Right atrium auricular region (tissue), 2 donors: ENCODE results near the gene MFN1. TPM values are rescaled to one million over a fixed set of nuclear protein-coding genes. Genes with fewer than 3 reads are reported as not detected.

ENCODE experiments used
- DNase-seq: peaks from one replicate; pipeline ENCODE4 v3.0.0-alpha.2; 2019; ENCODE audit warnings: low spot score
- H3K27ac ChIP-seq, 2 donors: fragments of 200-600 bp; sonication (generic); 1 replicate in 1 of 2; 2 replicates in 1 of 2; pipeline ENCODE4 v1.5.1; 2016 to 2019
- H3K27me3 ChIP-seq, 2 donors: fragments of 200-600 bp; sonication (generic); one replicate each; pipeline versions ENCODE4 v1.5.1 to v1.6.0; 2017 to 2019
- H3K36me3 ChIP-seq: fragments of 200-600 bp; sonication (generic); one replicate; pipeline ENCODE4 v1.5.1; 2016
- H3K4me1 ChIP-seq, 2 donors: fragments of 200-600 bp; sonication (generic); one replicate each; pipeline versions ENCODE4 v1.5.1 to v1.6.0; 2017 to 2019
- H3K4me3 ChIP-seq, 2 donors: fragments of 200-600 bp; sonication (generic); 1 replicate in 1 of 2; 2 replicates in 1 of 2; pipeline ENCODE4 v1.5.1; 2017 to 2019; ENCODE audit warnings: mild to moderate bottlenecking in 1 of 2, moderate library complexity in 1 of 2
- H3K9me3 ChIP-seq, 2 donors: fragments of 200-600 bp; sonication (generic); one replicate each; pipeline ENCODE4 v1.5.1; 2019
- total RNA-seq, 2 donors: library from RNA; depleted of rRNA; stranded (reverse); fragments of >200 nt; gene quantifications; one replicate each; pipeline ENCODE4 v1.1.0, GENCODE V29; 2016
- TF ChIP-seq, protein P1 (sequence below), 2 donors: fragments of 200-600 bp; sonication (generic); IDR thresholded peaks; one replicate each; pipeline ENCODE4 v1.5.1; 2019; ENCODE audit warnings: antibody characterized with exemption in 2 of 2

The MFN1 gene
- total RNA-seq, 2 donors from 2014 or later = 30.5 to 68.0 TPM

DNA sequence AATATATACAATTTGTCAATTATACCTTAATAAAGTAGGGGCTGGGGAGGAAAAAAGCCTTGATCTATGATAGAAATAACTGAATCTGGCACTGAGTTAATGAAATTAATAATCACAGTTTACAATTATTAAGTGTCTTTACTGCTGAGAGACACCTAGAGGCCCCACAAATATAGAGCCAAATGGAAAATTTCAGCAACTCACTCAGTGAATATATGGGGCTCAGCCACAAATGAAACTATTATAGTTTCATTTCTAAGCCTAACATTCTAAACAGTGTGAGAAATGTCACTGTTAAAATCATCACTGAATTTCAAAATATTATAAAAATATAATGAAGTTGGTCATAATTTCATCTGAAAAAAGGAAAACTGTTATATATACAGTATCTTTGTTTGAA lies 63.5 kb downstream of the MFN1 start:
- H3K4me1 ChIP-seq = peaks cover 0 to 5% of the 10 kb centered on the region in 2 donors
- H3K4me3 ChIP-seq = no peak overlapping the region
- TF ChIP-seq, protein P1, sequence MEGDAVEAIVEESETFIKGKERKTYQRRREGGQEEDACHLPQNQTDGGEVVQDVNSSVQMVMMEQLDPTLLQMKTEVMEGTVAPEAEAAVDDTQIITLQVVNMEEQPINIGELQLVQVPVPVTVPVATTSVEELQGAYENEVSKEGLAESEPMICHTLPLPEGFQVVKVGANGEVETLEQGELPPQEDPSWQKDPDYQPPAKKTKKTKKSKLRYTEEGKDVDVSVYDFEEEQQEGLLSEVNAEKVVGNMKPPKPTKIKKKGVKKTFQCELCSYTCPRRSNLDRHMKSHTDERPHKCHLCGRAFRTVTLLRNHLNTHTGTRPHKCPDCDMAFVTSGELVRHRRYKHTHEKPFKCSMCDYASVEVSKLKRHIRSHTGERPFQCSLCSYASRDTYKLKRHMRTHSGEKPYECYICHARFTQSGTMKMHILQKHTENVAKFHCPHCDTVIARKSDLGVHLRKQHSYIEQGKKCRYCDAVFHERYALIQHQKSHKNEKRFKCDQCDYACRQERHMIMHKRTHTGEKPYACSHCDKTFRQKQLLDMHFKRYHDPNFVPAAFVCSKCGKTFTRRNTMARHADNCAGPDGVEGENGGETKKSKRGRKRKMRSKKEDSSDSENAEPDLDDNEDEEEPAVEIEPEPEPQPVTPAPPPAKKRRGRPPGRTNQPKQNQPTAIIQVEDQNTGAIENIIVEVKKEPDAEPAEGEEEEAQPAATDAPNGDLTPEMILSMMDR (IDR thresholded peaks at IDR 0.05) = no peak
- no peak for DNase-seq
- no peak overlapping the region for H3K27ac ChIP-seq
- no peaks in the 10 kb centered on the region for H3K9me3 ChIP-seq
- peaks cover 38% of the 10 kb centered on the region for H3K36me3 ChIP-seq
- H3K27me3 ChIP-seq = no peaks in the 10 kb centered on the region

DNA sequence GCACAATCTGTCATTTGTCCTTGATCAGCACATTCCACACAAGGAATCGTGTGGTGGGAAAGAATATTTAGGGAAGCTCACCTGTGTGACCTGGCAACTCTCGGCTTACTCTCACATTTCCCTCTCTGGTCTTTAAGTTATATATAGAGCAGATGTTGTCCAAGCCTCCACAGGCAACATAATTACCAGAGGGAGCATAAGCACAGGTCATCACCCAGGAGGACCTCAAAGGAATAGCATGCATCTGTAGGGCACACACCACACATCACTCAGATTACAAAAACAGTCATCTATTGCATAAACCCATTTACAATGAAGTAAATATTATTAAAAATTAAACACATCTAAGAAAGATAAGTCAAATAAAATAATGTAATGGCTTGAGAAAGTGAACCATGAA lies 67.3 kb downstream of the MFN1 start:
- Histone ChIP-seq H3K9me3 (no peaks in the 10 kb centered on the region), H3K4me3 (no peak overlapping the region), H3K4me1 (peaks cover 0 to 9% of the 10 kb centered on the region in 2 donors), H3K27ac (peak overlapping the region in 1 of 2 donors; percentile 51), H3K36me3 (peaks cover 55% of the 10 kb centered on the region), H3K27me3 (no peaks in the 10 kb centered on the region)
- DNase-seq = no peak
- TF ChIP-seq, protein P1 (IDR thresholded peaks at IDR 0.05) = no peak

DNA sequence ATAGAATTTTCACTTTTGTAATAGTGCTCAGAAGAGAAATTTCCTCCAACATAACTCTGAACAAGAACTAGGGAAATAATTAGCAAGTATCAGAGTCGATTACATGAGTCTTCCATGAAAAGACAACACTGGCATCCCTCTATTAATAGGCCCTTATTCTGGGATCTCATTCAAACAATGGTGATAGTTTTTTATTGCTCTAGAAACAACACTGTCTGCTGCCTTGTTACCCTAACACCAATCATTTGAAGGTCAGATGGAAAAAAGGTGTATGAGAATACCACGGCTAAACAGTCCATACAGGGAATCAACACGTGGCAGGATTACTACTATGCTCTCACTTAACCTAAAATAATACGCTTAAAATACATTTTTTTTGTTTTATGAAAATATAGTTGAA lies 67.9 kb downstream of the MFN1 start:
- H3K9me3 ChIP-seq = no peaks in the 10 kb centered on the region
- H3K4me1 ChIP-seq = peaks cover 0 to 9% of the 10 kb centered on the region in 2 donors
- H3K4me3 ChIP-seq = no peak overlapping the region
- H3K36me3 ChIP-seq = peaks cover 55% of the 10 kb centered on the region
- no peaks in the 10 kb centered on the region for H3K27me3 ChIP-seq
- H3K27ac ChIP-seq = peak overlapping the region in 1 of 2 donors; percentile 51
- TF ChIP-seq, protein P1 (IDR thresholded peaks at IDR 0.05) = no peak
- no peak for DNase-seq

DNA sequence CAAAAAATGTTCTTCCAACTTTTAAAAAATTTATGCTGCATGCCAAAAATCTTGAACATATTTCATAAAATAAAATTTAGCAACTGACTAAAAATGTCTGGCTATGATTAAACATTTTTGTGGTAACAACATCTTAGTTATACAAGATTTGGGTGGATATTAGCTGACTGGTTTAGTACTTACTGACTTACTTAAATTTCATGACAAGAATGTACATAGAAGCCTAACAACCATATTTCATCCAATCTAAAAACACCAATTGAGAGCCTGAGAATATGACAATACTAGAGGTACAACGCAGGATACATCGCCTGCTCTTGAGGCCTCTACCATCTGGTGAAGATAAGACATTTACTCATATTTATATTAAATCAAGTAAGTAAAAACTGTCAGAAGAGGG lies 69.2 kb downstream of the MFN1 start:
- no peaks in the 10 kb centered on the region for H3K27me3 ChIP-seq
- TF ChIP-seq, protein P1 (IDR thresholded peaks at IDR 0.05) = no peak

DNA sequence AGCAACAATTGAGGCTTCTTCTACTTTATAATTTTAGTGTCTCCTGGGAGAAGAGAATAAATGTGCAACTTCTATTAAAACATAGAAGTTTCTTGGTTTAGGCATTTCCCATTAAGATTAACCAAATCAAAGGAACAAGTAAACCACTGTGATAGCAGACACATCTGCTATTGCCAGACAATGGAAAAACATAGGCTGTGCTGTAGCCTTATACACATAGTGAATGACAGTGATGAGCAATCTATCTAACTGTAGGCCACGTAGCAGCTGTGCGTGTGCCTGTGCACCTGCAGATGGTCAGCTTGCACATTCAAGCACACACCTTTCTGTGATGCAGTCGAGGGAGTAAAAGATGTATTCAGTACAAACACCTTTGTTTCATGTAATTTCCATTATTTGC lies 71.1 kb downstream of the MFN1 start:
- no peak overlapping the region for H3K27ac ChIP-seq

More for the DNA sequence above, 69.2 kb downstream of the MFN1 start:
- peaks cover 0 to 9% of the 10 kb centered on the region in 2 donors for H3K4me1 ChIP-seq
- H3K9me3 ChIP-seq = no peaks in the 10 kb centered on the region
- H3K27ac ChIP-seq = no peak overlapping the region
- H3K4me3 ChIP-seq = no peak overlapping the region
- DNase-seq = no peak
- peaks cover 55% of the 10 kb centered on the region for H3K36me3 ChIP-seq

More for the DNA sequence above, 71.1 kb downstream of the MFN1 start:
- peaks cover 0 to 9% of the 10 kb centered on the region in 2 donors for H3K4me1 ChIP-seq
- H3K9me3 ChIP-seq = no peaks in the 10 kb centered on the region
- no peaks in the 10 kb centered on the region for H3K27me3 ChIP-seq
- H3K4me3 ChIP-seq = no peak overlapping the region
- TF ChIP-seq, protein P1 (IDR thresholded peaks at IDR 0.05) = no peak
- no peak for DNase-seq
- H3K36me3 ChIP-seq = peaks cover 42% of the 10 kb centered on the region
